Endothelial cell of umbilical vein (primary cell): ENCODE results near the gene ZNF543.

Experiments
- EZH2 ChIP-seq: IDR thresholded peaks from 2 replicates; pipeline ENCODE4 v1.6.1; 2012; ENCODE audit warnings: borderline replicate concordance, low read depth, mild to moderate bottlenecking, moderate library complexity, low read length, inconsistent platforms; ENCODE audit not compliant: severe bottlenecking
- MYC ChIP-seq: IDR thresholded peaks from one replicate; pipeline ENCODE4 v1.6.1; 2011; ENCODE audit warnings: mild to moderate bottlenecking, low read depth, low read length
- TF ChIP-seq, protein P1 (sequence below), 2 donors: IDR thresholded peaks; 1 replicate in 1 of 2; 2 replicates in 1 of 2; pipeline ENCODE4 v1.5.1; 2011; ENCODE audit warnings: low read length in 2 of 2, mild to moderate bottlenecking in 2 of 2, moderate library complexity in 2 of 2, control low read depth in 1 of 2, inconsistent platforms in 1 of 2, low read depth in 1 of 2; ENCODE audit not compliant: insufficient read depth in 1 of 2; ENCODE audit errors: extremely low read depth in 1 of 2

DNA sequence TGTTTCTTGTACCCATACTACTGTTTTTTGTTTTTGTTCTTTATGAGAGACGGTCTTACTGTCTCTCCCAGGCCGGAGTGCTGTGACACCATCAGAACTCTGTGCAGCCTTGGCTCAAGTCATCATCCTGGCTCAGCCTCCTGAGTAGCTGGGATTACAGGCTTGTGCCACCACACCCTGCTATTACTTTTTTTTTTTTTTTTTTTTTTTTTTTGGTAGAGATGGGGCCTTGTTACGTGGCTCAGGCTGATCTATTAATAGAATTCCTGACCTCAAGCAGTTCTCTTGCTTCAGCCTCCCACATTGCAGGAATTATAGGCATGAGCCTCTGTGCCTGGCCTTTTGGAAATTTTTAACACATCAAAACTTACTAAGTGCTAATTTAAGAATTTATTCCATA is 27.9 kb downstream of the ZNF543 start:
- TF ChIP-seq, protein P1, sequence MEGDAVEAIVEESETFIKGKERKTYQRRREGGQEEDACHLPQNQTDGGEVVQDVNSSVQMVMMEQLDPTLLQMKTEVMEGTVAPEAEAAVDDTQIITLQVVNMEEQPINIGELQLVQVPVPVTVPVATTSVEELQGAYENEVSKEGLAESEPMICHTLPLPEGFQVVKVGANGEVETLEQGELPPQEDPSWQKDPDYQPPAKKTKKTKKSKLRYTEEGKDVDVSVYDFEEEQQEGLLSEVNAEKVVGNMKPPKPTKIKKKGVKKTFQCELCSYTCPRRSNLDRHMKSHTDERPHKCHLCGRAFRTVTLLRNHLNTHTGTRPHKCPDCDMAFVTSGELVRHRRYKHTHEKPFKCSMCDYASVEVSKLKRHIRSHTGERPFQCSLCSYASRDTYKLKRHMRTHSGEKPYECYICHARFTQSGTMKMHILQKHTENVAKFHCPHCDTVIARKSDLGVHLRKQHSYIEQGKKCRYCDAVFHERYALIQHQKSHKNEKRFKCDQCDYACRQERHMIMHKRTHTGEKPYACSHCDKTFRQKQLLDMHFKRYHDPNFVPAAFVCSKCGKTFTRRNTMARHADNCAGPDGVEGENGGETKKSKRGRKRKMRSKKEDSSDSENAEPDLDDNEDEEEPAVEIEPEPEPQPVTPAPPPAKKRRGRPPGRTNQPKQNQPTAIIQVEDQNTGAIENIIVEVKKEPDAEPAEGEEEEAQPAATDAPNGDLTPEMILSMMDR (IDR thresholded peaks at IDR 0.05; ENCODE audit: extremely low read depth in 1 of 2, insufficient read depth in 1 of 2, low read depth in 1 of 2, low read length in 2 of 2) = no peak
- TF ChIP-seq MYC = no peak
- TF ChIP-seq EZH2 = no peak
